HG02840 (cell line): ENCODE measurements around the gene SARDH.
"Not testable (repeated sequence)": the region's sequence is repeated elsewhere in the genome, so short reads cannot be mapped to it uniquely, and the experiment has no call there.

Experiments
- ATAC-seq: cut with Tn5 transposase; IDR thresholded peaks from one replicate; pipeline ENCODE4 v1.9.1; 2021; ENCODE audit warnings: mild to moderate bottlenecking, moderate library complexity, moderate number of reproducible peaks; ENCODE audit not compliant: unreplicated experiment, low FRiP score

Gene SARDH

GRCh38 chr9:133760713-133761290 lies 22.6 kb upstream of the SARDH start:
- ATAC-seq: no peak

DNA sequence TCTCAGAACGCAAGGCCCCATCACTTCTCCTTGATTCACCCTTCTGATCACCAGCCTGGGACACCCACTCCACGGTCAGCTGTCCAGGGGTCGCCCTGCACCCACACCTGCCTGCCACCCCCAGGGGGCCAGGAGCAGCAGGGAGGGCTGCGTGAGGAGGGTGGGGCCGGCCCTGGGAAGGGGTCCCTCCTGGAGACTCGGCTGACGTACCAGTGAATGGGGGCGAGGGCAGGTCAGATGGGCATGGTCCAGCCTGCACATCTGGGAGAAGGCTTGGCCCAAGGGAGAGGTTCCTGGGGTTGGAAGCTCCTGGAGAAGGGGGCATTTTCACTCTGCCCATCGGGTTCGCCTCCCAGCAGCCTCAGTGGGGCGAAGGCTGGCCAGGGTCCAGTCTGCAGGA lies 21.8 kb upstream of the SARDH start:
- ATAC-seq: no peak

GRCh38 chr9:133759146-133759900 lies 21.2 kb upstream of the SARDH start:
- no peak for ATAC-seq

- ATAC-seq: no peak
These were observed 20.1 kb upstream of the SARDH start for GRCh38 chr9:133758228-133758627.

GRCh38 chr9:133754688-133755227 lies 16.6 kb upstream of the SARDH start:
- no peak for ATAC-seq

GRCh38 chr9:133754187-133754586 lies 16.0 kb upstream of the SARDH start:
- ATAC-seq: no peak

GRCh38 chr9:133752739-133753446 lies 14.7 kb upstream of the SARDH start:
- ATAC-seq: no peak

GRCh38 chr9:133750982-133751649 lies 13.0 kb upstream of the SARDH start:
- no peak for ATAC-seq

DNA sequence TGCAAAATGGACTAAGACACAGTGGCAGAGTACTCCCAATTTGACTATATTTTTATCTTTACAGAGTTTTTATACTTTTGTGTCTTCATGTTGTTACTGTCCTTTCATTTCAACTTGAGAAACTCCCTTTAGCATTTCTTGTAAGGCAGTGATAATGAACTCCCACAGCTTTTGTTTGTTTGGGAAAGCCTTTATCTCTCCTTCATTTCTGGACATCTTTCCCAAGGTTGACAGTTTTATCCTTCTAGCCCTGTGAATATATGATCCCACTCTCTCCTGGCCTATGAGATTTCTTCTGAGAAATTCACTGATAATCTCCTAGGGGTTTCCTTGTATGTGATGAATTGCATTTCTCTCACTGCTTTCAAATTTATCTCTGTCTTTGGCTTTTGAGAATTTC lies 9.2 kb upstream of the SARDH start:
- ATAC-seq: no peak

DNA sequence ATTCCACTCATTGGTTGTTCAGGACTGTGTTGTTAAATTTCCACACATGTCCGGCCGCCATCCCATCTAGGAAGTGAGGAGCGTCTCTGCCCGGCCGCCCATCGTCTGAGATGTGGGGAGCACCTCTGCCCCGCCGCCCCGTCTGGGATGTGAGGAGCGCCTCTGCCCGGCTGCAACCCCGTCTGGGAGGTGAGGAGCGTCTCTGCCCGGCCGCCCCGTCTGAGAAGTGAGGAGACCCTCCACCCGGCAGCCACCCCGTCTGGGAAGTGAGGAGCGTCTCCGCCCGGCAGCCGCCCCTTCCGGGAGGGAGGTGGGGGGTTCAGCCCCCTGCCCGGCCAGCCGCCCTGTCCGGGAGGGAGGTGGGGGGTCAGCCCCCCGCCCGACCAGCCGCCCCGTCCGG lies 6.4 kb upstream of the SARDH start:
- not testable (repeated sequence) for ATAC-seq

DNA sequence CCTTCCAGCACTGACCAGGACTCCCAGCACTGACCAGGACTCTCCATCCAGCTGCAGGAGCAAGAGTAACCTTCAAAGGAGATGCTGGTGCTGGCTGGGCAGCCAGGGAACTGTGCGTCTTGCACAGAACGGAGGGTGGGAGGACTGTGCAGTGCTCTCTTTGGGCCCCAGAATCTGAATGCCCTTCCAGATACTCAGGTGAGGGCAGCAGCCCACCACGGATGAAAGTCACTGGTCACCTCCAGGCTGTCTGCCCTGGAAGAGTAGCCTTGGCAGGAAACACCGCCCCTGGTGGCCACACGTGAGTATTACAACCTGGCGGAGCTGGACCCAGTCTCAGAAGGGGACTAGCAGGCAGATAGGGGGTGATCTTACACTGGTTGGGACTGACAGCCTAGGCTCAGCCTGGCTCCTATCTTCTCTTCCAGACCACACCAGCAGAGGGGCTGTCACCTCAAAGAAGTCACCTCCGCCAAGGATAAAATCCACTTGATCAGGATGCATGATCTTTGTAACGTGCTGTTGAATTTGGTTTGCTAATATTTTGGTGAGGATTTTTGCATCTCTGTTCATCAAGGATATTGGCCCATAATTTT lies 4.8 kb upstream of the SARDH start:
- no peak for ATAC-seq

DNA sequence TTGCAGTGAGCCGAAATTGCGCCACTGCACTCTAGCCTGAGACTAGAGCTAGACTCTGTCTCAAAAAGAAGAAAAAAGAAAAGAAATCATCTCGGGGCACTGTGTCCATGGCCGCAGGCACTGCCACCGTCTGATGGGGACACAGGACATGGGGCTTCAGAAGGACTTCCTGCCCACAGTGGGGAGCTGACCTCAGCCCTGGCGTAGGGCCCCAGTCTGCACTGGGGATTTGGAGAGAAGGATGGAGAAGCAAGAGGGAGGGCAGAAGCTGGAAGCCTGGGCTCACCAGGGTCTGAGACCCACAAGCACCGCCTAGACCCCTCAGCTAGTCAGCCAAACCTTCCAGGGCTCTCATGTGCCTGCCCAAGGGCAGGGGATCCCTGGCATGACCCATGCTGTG lies 4.1 kb upstream of the SARDH start:
- ATAC-seq: no peak

GRCh38 chr9:133741716-133742115 lies 3.6 kb upstream of the SARDH start:
- no peak for ATAC-seq

- ATAC-seq: no peak
These were observed 2.8 kb upstream of the SARDH start for GRCh38 chr9:133740911-133741310.

- ATAC-seq: no peak
These were observed 1.5 kb upstream of the SARDH start for GRCh38 chr9:133739408-133740280.

- no peak for ATAC-seq
These were observed 581 bp upstream of the SARDH start for GRCh38 chr9:133738640-133739225.

GRCh38 chr9:133737071-133737773 lies 930 bp downstream of the SARDH start:
- no peak for ATAC-seq

DNA sequence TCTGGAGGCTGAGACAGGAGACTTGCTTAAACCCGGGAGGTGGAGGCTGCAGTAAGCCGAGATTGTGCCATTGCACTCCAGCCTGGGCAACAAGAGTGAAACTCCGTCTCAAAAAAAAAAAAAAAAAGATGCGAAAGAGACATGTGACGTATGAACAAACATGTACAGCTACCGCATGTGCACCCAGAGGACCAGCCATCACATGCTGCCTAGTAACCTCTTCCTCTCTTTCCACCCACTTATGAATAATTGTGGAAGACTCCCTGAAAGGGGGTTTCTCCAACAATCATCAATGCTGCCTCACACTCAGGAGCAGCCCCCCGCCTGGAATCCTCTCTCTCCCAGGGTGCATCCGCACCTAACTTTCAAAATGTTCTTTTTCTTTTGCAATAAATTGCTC lies 2.2 kb downstream of the SARDH start:
- ATAC-seq: no peak

GRCh38 chr9:133735415-133735775 lies 2.8 kb downstream of the SARDH start:
- ATAC-seq: no peak
